ENCODE measurements around the gene CRIP2.

Gene CRIP2

DNA sequence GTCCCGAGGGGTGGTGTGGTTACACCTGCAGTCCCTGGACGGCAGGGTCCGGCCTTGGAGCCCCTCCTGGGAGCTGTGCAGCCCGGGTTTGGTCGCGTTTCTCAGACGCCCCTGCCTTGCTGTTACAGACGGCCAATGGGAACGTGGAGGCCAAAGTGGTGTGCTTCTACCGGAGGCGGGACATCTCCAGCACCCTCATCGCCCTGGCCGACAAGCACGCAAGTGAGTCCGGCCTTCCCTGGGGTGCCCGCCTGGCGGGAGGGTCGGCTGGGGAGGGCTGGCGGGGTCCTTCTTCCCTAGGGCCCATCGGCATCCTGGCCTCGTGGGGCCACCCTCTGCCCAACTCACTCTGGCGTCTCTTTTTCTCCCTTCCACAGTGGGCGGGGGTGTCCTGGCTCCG is 29.3 kb upstream of the CRIP2 start:
- DNase-seq = no peak

GRCh38 chr14:105445901-105446845 is 28.4 kb upstream of the CRIP2 start:
- no peak for DNase-seq

DNA sequence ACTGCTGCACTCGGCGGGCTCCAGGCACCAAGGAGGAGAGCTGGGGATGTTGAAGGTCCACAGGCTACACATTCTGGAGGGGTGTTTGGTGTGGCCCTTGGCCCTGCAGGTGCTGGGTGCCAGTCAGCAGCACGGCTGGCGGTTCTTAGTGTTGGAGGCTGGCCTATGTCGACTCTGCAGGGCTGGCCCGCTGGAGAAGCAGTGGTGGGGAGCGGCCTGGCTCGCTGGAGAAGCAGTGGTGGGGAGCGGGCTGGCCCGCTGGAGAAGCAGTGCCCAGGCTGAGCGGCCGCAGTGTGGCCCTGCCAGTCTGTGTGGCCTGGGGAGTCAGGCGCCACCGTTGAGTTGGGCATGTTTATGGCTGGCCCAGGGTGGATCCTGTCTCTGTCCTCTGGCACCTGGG is 27.6 kb upstream of the CRIP2 start:
- no peak for DNase-seq

GRCh38 chr14:105447651-105448640 is 26.7 kb upstream of the CRIP2 start:
- DNase-seq = no peak

DNA sequence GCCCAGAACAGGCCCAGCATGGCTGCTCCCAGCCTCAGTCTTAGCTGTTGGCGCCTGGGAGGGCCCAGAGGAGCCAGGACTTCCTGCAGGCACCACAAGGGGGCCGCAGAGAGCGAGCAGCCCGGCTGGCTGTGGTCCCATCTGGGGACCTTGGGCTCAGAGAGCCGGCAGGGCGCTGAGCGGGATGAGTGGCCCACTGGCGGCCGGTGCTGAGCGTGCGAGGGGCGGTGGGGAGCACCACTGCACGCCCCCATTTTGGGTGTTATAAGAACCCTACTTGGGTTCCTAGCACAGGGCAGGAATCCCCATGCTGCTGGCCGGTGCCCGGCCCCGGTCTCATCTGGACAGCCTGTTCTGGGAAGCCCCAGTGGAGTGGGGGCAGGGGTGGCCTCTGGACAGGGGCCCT is 25.9 kb upstream of the CRIP2 start:
- peak; percentile 22 for DNase-seq

- DNase-seq = no peak
Measured at GRCh38 chr14:105449276-105450122, 25.1 kb upstream of the CRIP2 start.

GRCh38 chr14:105450123-105450505 is 24.5 kb upstream of the CRIP2 start:
- DNase-seq = no peak

GRCh38 chr14:105450864-105451720 is 23.5 kb upstream of the CRIP2 start:
- no peak for DNase-seq

- no peak for DNase-seq
Measured at GRCh38 chr14:105452963-105453362, 21.7 kb upstream of the CRIP2 start.

DNA sequence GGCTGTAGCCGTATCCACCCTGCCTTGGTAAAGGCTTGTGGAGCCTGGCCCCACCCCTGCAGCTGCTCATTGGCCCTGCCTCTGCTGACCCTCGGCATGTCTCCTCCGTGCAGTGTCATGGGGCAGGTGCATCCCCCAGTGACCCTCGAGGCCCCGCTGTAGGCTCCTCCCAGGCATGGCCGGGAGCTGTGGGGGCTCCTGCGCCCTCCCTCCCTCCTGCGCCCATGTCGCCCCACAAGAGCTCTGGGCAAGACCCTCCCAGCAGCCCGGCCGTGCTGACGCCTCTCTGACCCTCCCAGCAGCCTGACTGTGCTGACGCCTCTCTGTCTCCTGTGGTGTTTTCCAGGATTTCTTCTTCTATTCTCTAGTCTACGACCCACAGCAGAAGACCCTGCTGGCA is 20.8 kb upstream of the CRIP2 start:
- DNase-seq = no peak

GRCh38 chr14:105455086-105455640 is 19.5 kb upstream of the CRIP2 start:
- DNase-seq = no peak

DNA sequence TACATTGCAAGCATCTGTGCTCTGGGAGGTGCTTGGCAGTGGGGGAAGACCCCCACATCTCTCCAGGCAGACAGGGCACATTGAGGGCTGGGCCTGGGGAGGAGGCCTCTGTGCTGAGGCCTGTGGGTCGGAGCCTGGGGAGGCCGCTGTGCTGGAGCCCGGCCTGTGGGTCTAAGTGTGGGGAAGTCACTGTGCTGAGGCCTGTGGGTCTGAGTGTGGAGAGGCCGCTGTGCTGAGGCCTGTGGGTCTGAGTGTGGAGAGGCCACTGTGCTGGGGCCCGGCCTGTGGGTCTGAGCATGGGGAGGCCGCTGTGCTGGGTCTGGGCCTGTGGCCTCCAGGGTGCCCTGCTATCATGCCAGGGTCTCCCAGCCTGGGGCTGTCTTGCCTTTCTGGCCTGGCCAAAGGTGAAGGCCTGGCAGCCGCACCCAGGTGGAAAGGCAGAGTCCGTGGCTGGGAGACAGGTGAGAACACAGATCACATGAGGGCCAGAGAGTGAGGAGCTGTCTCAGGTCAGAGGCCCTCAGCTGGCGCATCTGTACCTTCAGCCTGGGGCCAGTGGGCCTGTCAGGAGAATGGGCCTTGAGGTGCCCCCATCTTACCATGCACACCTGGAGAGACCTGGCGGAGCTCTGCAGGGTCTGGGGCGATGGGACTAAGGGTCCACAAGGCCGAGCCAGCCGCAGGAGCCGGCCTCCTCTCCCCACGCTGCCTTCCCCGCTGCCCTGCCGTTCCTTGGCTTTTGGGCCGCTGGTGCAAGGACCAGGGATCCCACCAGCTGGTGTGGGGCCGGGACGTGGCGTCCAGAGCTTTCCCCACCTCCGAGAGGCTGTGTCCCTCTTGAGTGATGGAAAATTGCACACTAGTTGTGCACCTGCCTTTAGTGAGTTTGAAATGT is 18.6 kb upstream of the CRIP2 start:
- no peak for DNase-seq

GRCh38 chr14:105456736-105457617 is 17.6 kb upstream of the CRIP2 start:
- no peak for DNase-seq

GRCh38 chr14:105458010-105458409 is 16.6 kb upstream of the CRIP2 start:
- no peak for DNase-seq

DNA sequence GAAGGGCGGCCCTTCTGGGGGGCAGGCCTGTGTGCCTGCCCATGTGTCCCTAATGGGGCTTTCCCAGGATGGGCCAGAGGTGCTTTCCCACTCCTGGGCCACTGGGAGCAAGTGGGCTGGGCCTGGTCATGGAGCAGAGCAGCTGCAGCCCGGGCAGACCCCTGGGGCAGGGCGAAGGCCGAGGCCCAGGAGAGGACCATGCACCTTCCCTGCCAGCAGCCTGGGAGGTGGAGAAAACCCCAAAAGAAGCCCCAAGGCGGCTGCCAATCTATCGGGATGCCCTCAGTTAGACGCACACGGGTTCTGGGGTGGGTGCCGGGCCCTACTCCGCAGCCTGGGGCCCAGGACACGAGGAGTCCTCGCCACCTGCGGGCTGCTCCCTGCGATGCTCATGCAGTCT is 16.1 kb upstream of the CRIP2 start:
- no peak for DNase-seq

DNA sequence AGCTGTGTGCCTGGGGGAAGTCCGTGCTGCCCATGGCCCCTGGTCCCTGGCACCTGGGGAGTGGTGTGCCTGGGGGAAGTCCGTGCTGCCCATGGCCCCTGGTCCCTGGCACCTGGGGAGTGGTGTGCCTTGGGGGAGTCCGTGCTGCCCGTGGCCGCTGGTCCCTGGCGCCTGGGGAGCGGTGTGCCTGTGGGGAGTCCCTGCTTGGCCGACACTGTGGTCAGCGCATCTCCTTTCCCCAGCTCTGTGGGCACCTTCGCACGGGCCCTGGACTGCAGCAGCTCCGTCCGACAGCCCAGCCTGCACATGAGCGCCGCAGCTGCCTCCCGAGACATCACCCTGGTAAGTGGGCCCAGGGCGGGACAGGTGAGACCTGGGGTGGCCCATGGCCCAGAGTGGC is 14.5 kb upstream of the CRIP2 start:
- no peak for DNase-seq

- no peak for DNase-seq
Measured at GRCh38 chr14:105460616-105461015, 14.0 kb upstream of the CRIP2 start.

DNA sequence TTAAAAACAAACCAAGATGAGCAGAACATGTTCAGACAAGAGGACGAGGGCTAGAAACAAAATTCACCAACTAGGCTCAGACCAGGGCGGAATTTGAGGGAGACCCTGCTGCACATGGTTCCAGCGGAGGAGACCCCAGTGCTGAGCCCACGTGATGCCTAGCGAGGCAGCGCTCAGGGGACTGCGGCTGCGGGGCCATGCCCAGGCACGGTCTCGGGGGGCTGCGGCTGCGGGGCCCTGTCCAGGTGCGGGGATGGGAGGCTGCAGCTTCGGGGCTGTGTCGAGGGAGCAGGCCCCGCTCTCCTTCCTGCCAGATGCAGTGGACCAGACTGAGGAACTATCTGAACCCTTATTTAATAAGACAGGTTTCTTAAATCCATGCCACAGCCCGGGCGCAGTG is 12.7 kb upstream of the CRIP2 start:
- DNase-seq = no peak

- no peak for DNase-seq
Measured at GRCh38 chr14:105464501-105464900, 10.1 kb upstream of the CRIP2 start.

Measured in NCI-H226 (cell line).